Measurements from ENCODE around the gene PCNX2. TPM values are rescaled to one million over a fixed set of nuclear protein-coding genes. Genes with fewer than 3 reads are reported as not detected.

The PCNX2 gene
- total RNA-seq, 1 experiment from 2014 or later = 50.8 TPM

GRCh38 chr1:233027046-233027445 lies 268.5 kb downstream of the PCNX2 start (continued):
- TF ChIP-seq MXD4 (CRISPR knock-in tag; IDR thresholded peaks at IDR 0.05; ENCODE audit: borderline replicate concordance) = no peak
- TF ChIP-seq E2F1 (CRISPR knock-in tag; IDR thresholded peaks at IDR 0.05) = no peak
- TF ChIP-seq ZNF317 (CRISPR knock-in tag; IDR thresholded peaks at IDR 0.05; ENCODE audit: borderline replicate concordance, low read depth) = no peak
- no peak for TF ChIP-seq FOXP4 (CRISPR knock-in tag; IDR thresholded peaks at IDR 0.05)
- no peak for TF ChIP-seq TP53 (CRISPR knock-in tag; IDR thresholded peaks at IDR 0.05)

GRCh38 chr1:233025567-233025966 lies 270.0 kb downstream of the PCNX2 start:
- CTCF ChIA-PET = interaction anchor here (0.9 to 1.4 kb wide), 5 partner anchors 13 to 414 kb away, joined by 3 to 4 read pairs (median 4); partner anchors contain the start of gene MAP10
- POLR2A ChIA-PET = no interaction called here
- ATAC-seq = no peak
- no peak overlapping the region for H3K4me3 Mint-ChIP-seq
- H3K4me1 Mint-ChIP-seq = peaks cover 35% of the 10 kb centered on the region
- H3K36me3 Mint-ChIP-seq = peaks cover 17% of the 10 kb centered on the region
- no peaks in the 10 kb centered on the region for H3K27me3 Mint-ChIP-seq (ENCODE audit: low read depth)
- H3K9me3 Mint-ChIP-seq = no peaks in the 10 kb centered on the region
- H3K27ac Mint-ChIP-seq = 0 out of 2 replicates have a peak overlapping the region, but pooled peaks have one; percentile 24
- no peak for DNase-seq (ENCODE audit: low spot score)
- no peak for TF ChIP-seq ZNF671 (CRISPR knock-in tag; IDR thresholded peaks at IDR 0.05)
- no peak for TF ChIP-seq ATF1 (CRISPR knock-in tag; IDR thresholded peaks at IDR 0.05)
- TF ChIP-seq, protein P1, sequence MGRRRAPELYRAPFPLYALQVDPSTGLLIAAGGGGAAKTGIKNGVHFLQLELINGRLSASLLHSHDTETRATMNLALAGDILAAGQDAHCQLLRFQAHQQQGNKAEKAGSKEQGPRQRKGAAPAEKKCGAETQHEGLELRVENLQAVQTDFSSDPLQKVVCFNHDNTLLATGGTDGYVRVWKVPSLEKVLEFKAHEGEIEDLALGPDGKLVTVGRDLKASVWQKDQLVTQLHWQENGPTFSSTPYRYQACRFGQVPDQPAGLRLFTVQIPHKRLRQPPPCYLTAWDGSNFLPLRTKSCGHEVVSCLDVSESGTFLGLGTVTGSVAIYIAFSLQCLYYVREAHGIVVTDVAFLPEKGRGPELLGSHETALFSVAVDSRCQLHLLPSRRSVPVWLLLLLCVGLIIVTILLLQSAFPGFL (CRISPR knock-in tag; IDR thresholded peaks at IDR 0.05; ENCODE audit: borderline replicate concordance) = no peak
- TF ChIP-seq EMX1 (CRISPR knock-in tag; IDR thresholded peaks at IDR 0.05) = no peak
- no peak for TF ChIP-seq KAT7 (CRISPR knock-in tag; IDR thresholded peaks at IDR 0.05; ENCODE audit: borderline replicate concordance)
- no peak for TF ChIP-seq TCF7 (CRISPR knock-in tag; IDR thresholded peaks at IDR 0.05; ENCODE audit: low read depth)
- TF ChIP-seq ZNF425 (CRISPR knock-in tag; conservative IDR thresholded peaks at IDR 0.05) = no peak
- TF ChIP-seq, protein P2, sequence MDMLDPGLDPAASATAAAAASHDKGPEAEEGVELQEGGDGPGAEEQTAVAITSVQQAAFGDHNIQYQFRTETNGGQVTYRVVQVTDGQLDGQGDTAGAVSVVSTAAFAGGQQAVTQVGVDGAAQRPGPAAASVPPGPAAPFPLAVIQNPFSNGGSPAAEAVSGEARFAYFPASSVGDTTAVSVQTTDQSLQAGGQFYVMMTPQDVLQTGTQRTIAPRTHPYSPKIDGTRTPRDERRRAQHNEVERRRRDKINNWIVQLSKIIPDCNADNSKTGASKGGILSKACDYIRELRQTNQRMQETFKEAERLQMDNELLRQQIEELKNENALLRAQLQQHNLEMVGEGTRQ (CRISPR knock-in tag; IDR thresholded peaks at IDR 0.05) = no peak

- ChIA-PET CTCF (interaction anchor here (0.9 to 1.4 kb wide), 4 partner anchors 12 to 413 kb away, joined by 3 to 4 read pairs (median 4); partner anchors contain the start of gene MAP10), POLR2A (no interaction called here)
- H3K4me3 Mint-ChIP-seq = no peak overlapping the region
- H3K9me3 Mint-ChIP-seq = no peaks in the 10 kb centered on the region
- peaks cover 37% of the 10 kb centered on the region for H3K4me1 Mint-ChIP-seq
- TF ChIP-seq, protein P3, sequence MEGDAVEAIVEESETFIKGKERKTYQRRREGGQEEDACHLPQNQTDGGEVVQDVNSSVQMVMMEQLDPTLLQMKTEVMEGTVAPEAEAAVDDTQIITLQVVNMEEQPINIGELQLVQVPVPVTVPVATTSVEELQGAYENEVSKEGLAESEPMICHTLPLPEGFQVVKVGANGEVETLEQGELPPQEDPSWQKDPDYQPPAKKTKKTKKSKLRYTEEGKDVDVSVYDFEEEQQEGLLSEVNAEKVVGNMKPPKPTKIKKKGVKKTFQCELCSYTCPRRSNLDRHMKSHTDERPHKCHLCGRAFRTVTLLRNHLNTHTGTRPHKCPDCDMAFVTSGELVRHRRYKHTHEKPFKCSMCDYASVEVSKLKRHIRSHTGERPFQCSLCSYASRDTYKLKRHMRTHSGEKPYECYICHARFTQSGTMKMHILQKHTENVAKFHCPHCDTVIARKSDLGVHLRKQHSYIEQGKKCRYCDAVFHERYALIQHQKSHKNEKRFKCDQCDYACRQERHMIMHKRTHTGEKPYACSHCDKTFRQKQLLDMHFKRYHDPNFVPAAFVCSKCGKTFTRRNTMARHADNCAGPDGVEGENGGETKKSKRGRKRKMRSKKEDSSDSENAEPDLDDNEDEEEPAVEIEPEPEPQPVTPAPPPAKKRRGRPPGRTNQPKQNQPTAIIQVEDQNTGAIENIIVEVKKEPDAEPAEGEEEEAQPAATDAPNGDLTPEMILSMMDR (IDR thresholded peaks at IDR 0.05) = 0 out of 2 replicates have a peak, but pooled peaks have one; percentile 28
- no peak for TF ChIP-seq NR3C1 (CRISPR knock-in tag; conservative IDR thresholded peaks at IDR 0.05; ENCODE audit: low read depth)
- TF ChIP-seq MAX (CRISPR knock-in tag; IDR thresholded peaks at IDR 0.05) = peak; percentile 43; the same call in 1 of the 2 replicates
- TF ChIP-seq RORB (CRISPR knock-in tag; IDR thresholded peaks at IDR 0.05) = no peak
- ATAC-seq (peak; percentile 90), DNase-seq (ENCODE audit: low spot score) (peak; percentile 71)
- 0 out of 2 replicates have a peak overlapping the region, but pooled peaks have one; percentile 24 for H3K27ac Mint-ChIP-seq
- H3K36me3 Mint-ChIP-seq = peaks cover 17% of the 10 kb centered on the region
- no peaks in the 10 kb centered on the region for H3K27me3 Mint-ChIP-seq (ENCODE audit: low read depth)
These were observed 270.4 kb downstream of the PCNX2 start for GRCh38 chr1:233025157-233025556.

Measured in WTC11 (cell line).